K562 (cell line): ENCODE measurements around the gene UBAC2. TPM values are rescaled to one million over a fixed set of nuclear protein-coding genes. Genes with fewer than 3 reads are reported as not detected.

ENCODE experiments used
- ATAC-seq: fragments of 200-7000 bp; cut with Tn5 transposase; 3 replicates; pipeline ENCODE4 v1.9.1; 2020; ENCODE audit warnings: moderate library complexity
- BruUV-seq: library from RNA; stranded (reverse); fragments of 400-500 nt; replicated peaks from 2 replicates; lab custom pipeline; 2021; lab: Mats Ljungman, UMichigan
- CTCF ChIA-PET: fragments of 300-600 bp; formaldehyde crosslinking; extraction: SDS; loops from one replicate; lab custom pipeline; 2021; ENCODE audit warnings: low intra/inter-chr PET ratio; lab: Yijun Ruan, JAX
- POLR2A ChIA-PET: fragments of 300-600, 350-650 bp; sonication (Branson Sonifier 250); formaldehyde crosslinking; extraction: SDS; loops from one replicate; lab custom pipeline; 2021; ENCODE audit warnings: antibody characterized with exemption, inconsistent platforms; lab: Yijun Ruan, JAX
- DNase-seq, 4 experiments: peaks; one replicate each; pipeline versions ENCODE4 v3.0.0 to v3.0.0-alpha.2; 2011 to 2018; ENCODE audit warnings: low spot score in 3 of 4, mixed read lengths in 3 of 4; ENCODE audit errors: extremely low read depth in 1 of 4
- FAIRE-seq: peaks from 2 replicates; lab custom pipeline; 2011; peaks lifted over from hg19 to GRCh38; lab: Jason Lieb, UNC
- H2AFZ ChIP-seq: 2 replicates; pipeline ENCODE4 v1.6.0; 2011; ENCODE audit warnings: low read depth, low read length, control low read depth, inconsistent platforms
- H3K27ac ChIP-seq: fragments of 200-600 bp; 3 replicates; pipeline ENCODE4 v1.8.0; 2011; ENCODE audit warnings: low read depth, mild to moderate bottlenecking, control low read depth, inconsistent platforms, low read length, moderate library complexity, mixed read lengths; ENCODE audit errors: extremely low read depth
- H3K27me3 ChIP-seq, 2 experiments: fragments of 300-600 bp in 1 of 2; 2 replicates in 1 of 2; 3 replicates in 1 of 2; pipeline versions ENCODE4 v1.6.0 to v1.8.0; 2011; ENCODE audit warnings: inconsistent platforms in 2 of 2, low read length in 2 of 2, mild to moderate bottlenecking in 1 of 2, mixed read lengths in 1 of 2, moderate library complexity in 1 of 2; ENCODE audit not compliant: control insufficient read depth in 2 of 2, insufficient read depth in 2 of 2
- H3K36me3 ChIP-seq: fragments of 300-600 bp; 3 replicates; pipeline ENCODE4 v1.8.0; 2011; ENCODE audit warnings: mild to moderate bottlenecking, low read length, inconsistent platforms; ENCODE audit not compliant: control insufficient read depth, insufficient read depth
- H3K4me1 ChIP-seq, 2 experiments: fragments of 200-600 bp in 1 of 2; replicated peaks in 1 of 2; 2 replicates in 1 of 2; 3 replicates in 1 of 2; pipeline versions ENCODE4 v1.5.1 to v1.8.0; 2011; ENCODE audit warnings: inconsistent platforms in 2 of 2, low read length in 2 of 2, mild to moderate bottlenecking in 1 of 2, mixed read lengths in 1 of 2, moderate library complexity in 1 of 2; ENCODE audit not compliant: control insufficient read depth in 2 of 2, insufficient read depth in 2 of 2
- H3K4me2 ChIP-seq: 2 replicates; pipeline ENCODE4 v1.6.1; 2011; ENCODE audit warnings: low read length, control low read depth, inconsistent platforms, mixed read lengths; ENCODE audit not compliant: insufficient read depth
- H3K4me3 ChIP-seq: fragments of 200-600 bp; sonication (generic), shearing (Covaris generic); 2 replicates; pipeline ENCODE4 v1.5.1; 2016; ENCODE audit warnings: control low read depth, inconsistent platforms
- H3K79me2 ChIP-seq: fragments of 200-600 bp; 3 replicates; pipeline ENCODE4 v1.8.0; 2011; ENCODE audit warnings: low read length, inconsistent platforms; ENCODE audit not compliant: control insufficient read depth, insufficient read depth
- H3K9ac ChIP-seq, 2 experiments: 2 replicates each; pipeline versions ENCODE4 v1.6.0 to v1.6.1; 2011; ENCODE audit warnings: low read depth in 2 of 2, low read length in 2 of 2, control low read depth in 1 of 2, inconsistent platforms in 1 of 2, mild to moderate bottlenecking in 1 of 2, mixed read lengths in 1 of 2; ENCODE audit not compliant: insufficient read depth in 1 of 2
- H3K9me1 ChIP-seq: one replicate; pipeline ENCODE4 v1.6.0; 2011; ENCODE audit warnings: inconsistent platforms, mild to moderate bottlenecking, low read length, moderate library complexity; ENCODE audit not compliant: control insufficient read depth, insufficient read depth
- H3K9me3 ChIP-seq: replicated peaks from 2 replicates; pipeline ENCODE4 v1.5.1; 2011; ENCODE audit warnings: low read depth, low read length, inconsistent platforms; ENCODE audit not compliant: control insufficient read depth, insufficient read depth
- H4K20me1 ChIP-seq: replicated peaks from 2 replicates; pipeline ENCODE4 v1.6.1; 2011; ENCODE audit warnings: low read length, inconsistent platforms, mixed read lengths; ENCODE audit not compliant: control insufficient read depth, insufficient read depth
- BCL6 ChIP-seq: fragments of 250-450 bp; sonication (Bioruptor Pico); IDR thresholded peaks from 2 replicates; pipeline ENCODE4 v1.4.0; 2020
- DPF2 ChIP-seq: fragments of 450-650 bp; IDR thresholded peaks from 2 replicates; pipeline ENCODE4 v1.6.1; 2016
- GABPA ChIP-seq: fragments of 200-800 bp; sonication (Bioruptor generic); conservative IDR thresholded peaks from 2 replicates; pipeline ENCODE4 v1.6.1; 2016; ENCODE audit warnings: low read depth, missing genetic modification characterization, missing compliant biosample characterization
- NR2C2 ChIP-seq, 2 experiments: fragments of 200-800 bp in 1 of 2; sonication (Bioruptor generic) in 1 of 2; sonication (generic) in 1 of 2; formaldehyde crosslinking in 1 of 2; IDR thresholded peaks; 2 replicates each; pipeline versions ENCODE4 v1.6.1 to v1.8.0; 2016 to 2022; ENCODE audit warnings: mild to moderate bottlenecking in 1 of 2, missing compliant biosample characterization in 1 of 2, missing genetic modification characterization in 1 of 2, missing genetic modification reagents in 1 of 2
- NR4A1 ChIP-seq, 2 experiments: fragments of 250-450 bp in 1 of 2; fragments of 450-650 bp in 1 of 2; sonication (Bioruptor Pico) in 1 of 2; IDR thresholded peaks; 2 replicates each; pipeline versions ENCODE4 v1.4.0 to v1.6.1; 2016 to 2020; ENCODE audit warnings: mild to moderate bottlenecking in 2 of 2, missing compliant biosample characterization in 1 of 2, missing genetic modification characterization in 1 of 2, moderate library complexity in 1 of 2
- RCOR1 ChIP-seq, 2 experiments: IDR thresholded peaks; 2 replicates each; pipeline ENCODE4 v1.6.1; 2012; ENCODE audit warnings: low read depth in 2 of 2, low read length in 2 of 2, borderline replicate concordance in 1 of 2, improper control_type of control experiment in 1 of 2
- RNF2 ChIP-seq: sonication (generic); IDR thresholded peaks from 2 replicates; pipeline ENCODE4 v1.6.1; 2016
- SMARCC2 ChIP-seq: fragments of 450-650 bp; IDR thresholded peaks from 2 replicates; pipeline ENCODE4 v1.6.1; 2017; ENCODE audit warnings: antibody characterized with exemption, moderate library complexity, mild to moderate bottlenecking, low read depth
- SNRNP70 ChIP-seq: fragments of 200-400 bp; formaldehyde crosslinking; optimal IDR thresholded peaks from 2 replicates; pipeline ENCODE3; 2017; ENCODE audit warnings: low read depth, low read length
- YBX1 ChIP-seq: fragments of 450-650 bp; IDR thresholded peaks from 2 replicates; pipeline ENCODE4 v1.7.1; 2016; ENCODE audit warnings: mild to moderate bottlenecking
- ZC3H4 ChIP-seq: sonication (generic); formaldehyde crosslinking; IDR thresholded peaks from 2 replicates; pipeline ENCODE4 v1.9.0; 2021; ENCODE audit warnings: missing genetic modification reagents, borderline replicate concordance
- ZNF174 ChIP-seq: fragments of 250-450 bp; sonication (Bioruptor Pico); IDR thresholded peaks from 2 replicates; pipeline ENCODE4 v1.4.0; 2020; ENCODE audit warnings: mild to moderate bottlenecking
- ZNF175 ChIP-seq: fragments of 200-800 bp; sonication (Bioruptor generic); IDR thresholded peaks from 2 replicates; pipeline ENCODE4 v1.6.1; 2016; ENCODE audit warnings: low read depth, mild to moderate bottlenecking, missing genetic modification characterization, missing compliant biosample characterization
- ZNF644 ChIP-seq: fragments of 200-800 bp; sonication (Bioruptor generic); IDR thresholded peaks from 2 replicates; pipeline ENCODE4 v1.6.1; 2016; ENCODE audit warnings: low read depth, missing genetic modification characterization, missing compliant biosample characterization
- ZNF77 ChIP-seq: fragments of 250-450 bp; sonication (Bioruptor Pico); IDR thresholded peaks from 2 replicates; pipeline ENCODE4 v1.5.0; 2020
- ZNF79 ChIP-seq: fragments of 250-450 bp; sonication (Bioruptor Pico); IDR thresholded peaks from 2 replicates; pipeline ENCODE4 v1.4.0; 2020; ENCODE audit warnings: low read depth, mild to moderate bottlenecking, moderate library complexity
- WGBS: fragments of 100-300 bp; shearing (Covaris generic); methylation state at CpG from one replicate; pipeline ENCODE4 v1.1.6; 2016; ENCODE audit warnings: low coverage, mixed read lengths; ENCODE audit not compliant: insufficient coverage; ENCODE audit errors: missing lambda C conversion rate; 5-methylcytosine and 5-hydroxymethylcytosine counted together
- in situ Hi-C: fragments of 300-500 bp; cut with MboI; formaldehyde crosslinking; loops from 4 replicates; pipeline ENCODE4 v1.15.0; 2018; ENCODE audit warnings: inconsistent platforms, mixed read lengths
- intact Hi-C: fragments of 100-400 bp; cut with micrococcal nuclease; formaldehyde crosslinking; loops from 2 replicates; pipeline ENCODE4 v1.14.2; 2022
- polyA plus RNA-seq, 8 experiments: library from polyadenylated mRNA; depleted of rRNA in 4 of 8; stranded (reverse) in 5 of 8; unstranded in 3 of 8; fragments of >200 nt; fragmentation: Nextera tagmentation in 2 of 8; fragmentation: Illumina TruSeq in 1 of 8; extraction: Ambion mirVana in 2 of 8; extraction: Trizol in 1 of 8; gene quantifications; 2 replicates each; pipeline versions ENCODE4 v1.2.1 to v1.2.3, GENCODE V29; 2011 to 2014; ENCODE audit warnings: inconsistent platforms in 1 of 8, missing spikeins in 1 of 8
- total RNA-seq, 7 experiments: library from RNA; depleted of rRNA in 6 of 7; stranded (reverse); fragments of >200 nt in 6 of 7; fragmentation: Illumina TruSeq in 2 of 7; extraction: Trizol in 2 of 7; gene quantifications; 2 replicates each; pipeline versions ENCODE4 v1.2.1 to v1.2.3, GENCODE V29; 2011 to 2021; ENCODE audit warnings: low replicate concordance in 1 of 7

UBAC2 gene
- total and polyA plus RNA-seq, 9 of the 15 experiments (the other 6 are each of a cell fraction or from before 2014, with no cell fraction given): 6.0 to 84.1 (median 32.3) TPM

DNA sequence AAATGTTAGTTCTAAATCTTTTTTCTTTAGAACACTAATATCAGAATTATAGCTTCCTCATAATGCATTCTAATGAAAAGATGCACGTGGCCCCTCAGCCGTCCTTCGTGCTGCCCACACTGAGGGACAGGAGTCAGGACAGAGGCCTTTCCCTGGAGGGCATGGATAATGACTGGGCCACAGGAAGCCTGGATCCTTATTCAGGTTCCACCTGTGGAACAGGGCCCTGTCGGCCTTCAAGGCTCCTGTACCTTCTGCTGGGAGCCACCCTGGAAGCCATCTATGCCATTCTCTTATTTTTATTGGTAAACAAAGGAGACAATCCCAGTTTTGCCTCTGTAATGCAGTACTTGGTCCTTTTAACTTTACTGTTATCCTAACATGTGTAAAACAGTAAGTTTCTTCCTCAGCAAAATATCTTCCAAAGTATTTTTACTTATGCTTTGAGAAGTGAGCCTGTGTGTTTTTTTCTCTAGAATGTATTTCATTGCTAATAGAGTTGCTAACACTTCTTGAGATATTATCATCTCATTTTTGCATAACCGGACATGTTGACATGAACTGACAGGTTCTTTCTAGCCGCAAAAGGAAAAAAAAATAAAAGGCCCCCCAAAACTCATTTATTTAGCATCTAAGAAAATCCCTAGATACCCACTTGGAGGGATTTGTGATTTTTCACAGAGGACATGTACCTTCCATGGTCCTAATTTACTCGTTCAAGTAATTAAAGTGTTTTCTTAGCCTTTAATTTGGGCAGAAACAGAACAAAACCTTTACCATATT is 100.6 kb downstream of the UBAC2 start (continued):
- TF ChIP-seq RCOR1 (IDR thresholded peaks at IDR 0.05; ENCODE audit: borderline replicate concordance in 1 of 2, low read depth in 2 of 2, low read length in 2 of 2) (no peak), ZNF79 (CRISPR knock-in tag) (no peak), SNRNP70 (no peak), RNF2 (no peak), BCL6 (CRISPR knock-in tag) (no peak), NR4A1 (CRISPR knock-in tag; IDR thresholded peaks at IDR 0.05) (no peak), NR4A1 (tag; IDR thresholded peaks at IDR 0.05) (no peak)
- TF ChIP-seq, all 486 proteins: peak for 0

DNA sequence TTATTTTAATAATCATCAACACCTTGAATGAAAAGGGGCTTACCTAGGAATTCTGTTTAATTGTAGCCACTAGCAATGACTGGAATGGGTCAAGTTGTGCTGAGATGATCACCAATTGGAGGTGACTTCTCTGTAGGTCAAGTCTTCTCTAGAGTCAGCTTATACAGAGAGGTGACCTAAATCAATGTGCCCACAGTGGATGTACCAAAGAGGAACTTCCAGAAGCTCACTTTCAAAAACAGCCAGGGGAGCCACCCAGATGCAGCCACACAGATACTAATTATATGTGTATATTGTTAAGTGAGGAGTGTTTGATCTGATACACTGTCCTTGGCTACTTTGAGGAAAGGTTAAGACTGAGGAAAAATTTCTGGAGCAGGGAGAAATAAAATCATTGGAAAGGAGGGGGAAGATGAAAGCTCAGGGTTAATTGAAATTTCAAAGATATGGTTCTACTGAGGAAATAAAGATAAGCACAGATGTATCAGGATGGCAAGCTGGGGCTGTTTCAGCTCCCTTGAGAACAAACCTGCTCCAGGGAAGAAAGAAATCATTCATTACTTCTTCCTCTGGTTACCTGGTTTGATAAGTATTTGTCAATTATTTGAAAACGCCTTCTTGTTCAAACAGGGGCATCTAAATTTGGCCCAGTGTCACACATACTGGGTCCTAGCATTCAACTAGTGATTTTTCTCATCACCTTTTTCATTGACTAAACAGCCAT is 101.4 kb downstream of the UBAC2 start:
- WGBS: 67% methylated on average over 1 of the region's 1 CpG
- peaks cover 14% of the 10 kb centered on the region; the same call in 1 of the 3 replicates for H3K36me3 ChIP-seq
- FAIRE-seq: no peak
- BruUV-seq: no TSS peak
- no peak overlapping the region for H3K4me3 ChIP-seq
- H3K27ac ChIP-seq: no peak overlapping the region
- in situ Hi-C loops (no loop called here), intact Hi-C loops (no loop called here)
- no peaks in the 10 kb centered on the region for H4K20me1 ChIP-seq
- no peak for ATAC-seq
- CTCF ChIA-PET: no interaction called here
- no peak for TF ChIP-seq ZC3H4
- no peak for TF ChIP-seq SMARCC2
- no peak for TF ChIP-seq ZNF644 (tag)
- no peak for TF ChIP-seq ZNF174 (CRISPR knock-in tag)
- TF ChIP-seq ZNF175: no peak
- TF ChIP-seq DPF2: no peak
- no peak for TF ChIP-seq ZNF77 (CRISPR knock-in tag)
- TF ChIP-seq GABPA (tag): no peak
- no peak for TF ChIP-seq YBX1
- TF ChIP-seq NR2C2 (CRISPR knock-in tag; IDR thresholded peaks at IDR 0.05): no peak
- TF ChIP-seq NR2C2 (tag; IDR thresholded peaks at IDR 0.05): no peak
- DNase-seq: no peak
- H3K9me1 ChIP-seq: no peaks in the 10 kb centered on the region
- POLR2A ChIA-PET: interaction anchor here (0.6 to 1.0 kb wide), 4 partner anchors 8 to 1215 kb away, joined by 3 to 5 read pairs (median 3); no protein-coding TSS in a partner anchor
- no peak overlapping the region for H2AFZ ChIP-seq
- H3K4me2 ChIP-seq: no peak overlapping the region
- no peaks in the 10 kb centered on the region for H3K27me3 ChIP-seq
- peaks cover 25% of the 10 kb centered on the region for H3K79me2 ChIP-seq
- H3K4me1 ChIP-seq: peaks cover 3 to 7% of the 10 kb centered on the region in 2 experiments; a peak in 4 of 5 replicates
- H3K9ac ChIP-seq: no peak overlapping the region
- no peaks in the 10 kb centered on the region for H3K9me3 ChIP-seq
